ENCODE results near the gene SPSB2.
"Not testable (repeated sequence)": the region's sequence is repeated elsewhere in the genome, so short reads cannot be mapped to it uniquely, and the experiment has no call there.

The SPSB2 gene

DNA sequence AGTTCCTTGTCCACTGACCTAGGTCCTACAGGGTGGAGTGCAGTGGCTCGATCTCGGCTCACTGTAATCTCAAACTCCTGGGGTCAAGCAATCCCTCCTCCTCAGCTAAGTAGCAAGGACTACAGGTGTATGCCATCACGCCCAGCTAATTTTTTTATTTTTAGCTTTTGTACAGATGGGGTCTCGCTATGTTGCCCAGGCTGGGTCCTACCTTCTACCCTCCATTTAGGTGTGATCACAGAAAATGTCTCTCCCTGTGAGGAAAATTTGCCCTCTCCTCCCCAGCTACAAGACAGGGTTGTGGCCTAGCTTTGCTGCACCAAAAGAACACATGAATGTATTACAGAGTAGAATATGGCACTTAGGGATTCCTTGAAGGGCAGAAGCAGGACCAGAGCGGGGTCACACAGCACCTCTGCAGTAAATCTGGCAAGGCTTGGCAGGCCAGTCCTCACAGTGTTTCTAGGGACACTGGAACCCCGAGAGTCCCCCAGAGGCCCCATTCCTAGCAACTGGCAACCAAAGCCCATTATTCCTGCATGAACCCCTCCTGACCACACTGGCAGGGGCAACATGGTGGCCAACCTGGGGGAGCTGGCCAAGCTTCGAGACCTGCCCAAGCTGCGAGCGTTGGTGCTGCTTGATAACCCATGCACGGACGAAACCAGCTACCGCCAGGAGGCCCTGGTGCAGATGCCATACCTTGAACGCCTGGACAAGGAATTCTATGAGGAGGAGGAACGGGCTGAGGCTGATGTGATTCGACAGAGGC is 39.2 kb upstream of the SPSB2 start:
- peaks cover 38% of the 10 kb centered on the region for H3K4me1 ChIP-seq (ENCODE audit: insufficient read depth, low read length)

DNA sequence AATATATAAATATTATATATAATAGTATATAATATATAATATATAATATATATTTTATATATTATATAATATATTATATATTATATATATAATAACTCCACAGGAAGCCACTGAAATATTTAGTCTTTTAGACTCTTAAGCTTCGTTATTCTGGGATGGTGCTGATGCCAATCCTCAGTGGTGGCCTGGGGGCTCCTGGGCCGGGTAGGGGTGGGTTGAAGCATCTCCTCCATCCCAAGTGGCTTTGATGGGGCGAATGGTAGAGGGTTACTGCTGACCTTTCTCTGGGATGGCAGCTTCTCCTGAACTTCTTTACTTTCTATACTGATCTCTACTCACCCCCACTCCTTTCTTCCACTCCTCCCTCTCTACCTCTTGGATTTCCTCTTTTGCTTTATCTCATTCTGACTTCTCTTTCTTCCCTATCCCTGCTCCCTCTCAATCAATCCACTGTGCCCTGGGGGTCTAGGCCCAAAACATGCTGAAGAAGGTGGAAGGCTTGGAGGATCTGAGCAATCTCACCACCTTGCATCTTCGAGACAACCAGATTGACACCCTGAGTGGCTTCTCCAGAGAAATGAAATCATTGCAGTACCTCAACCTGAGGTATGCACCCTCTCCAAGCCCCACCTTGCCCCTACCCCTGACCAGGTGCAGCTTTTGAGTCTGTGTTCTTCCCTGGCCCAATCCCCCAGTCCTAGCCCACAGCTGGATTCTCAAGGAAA is 36.5 kb upstream of the SPSB2 start:
- Histone ChIP-seq H3K4me2 (ENCODE audit: insufficient read depth, low read length) (no peak overlapping the region), H3K4me3 (ENCODE audit: low read depth in 1 of 2, low read length in 2 of 2) (no peak overlapping the region), H3K27ac (ENCODE audit: low read length) (no peak overlapping the region), H3K4me1 (ENCODE audit: insufficient read depth, low read length) (peaks cover 26% of the 10 kb centered on the region), H3K9ac (ENCODE audit: low read depth, low read length) (no peak overlapping the region), H4K20me1 (ENCODE audit: insufficient read depth, low read length) (no peaks in the 10 kb centered on the region), H3K79me2 (ENCODE audit: insufficient read depth, low read length) (peaks cover 9% of the 10 kb centered on the region), H2AFZ (ENCODE audit: low read depth, low read length) (no peak overlapping the region), H3K9me3 (ENCODE audit: insufficient read depth, low read length, severe bottlenecking) (no peaks in the 10 kb centered on the region), H3K36me3 (ENCODE audit: insufficient read depth, low read length) (peaks cover 10% of the 10 kb centered on the region), H3K27me3 (ENCODE audit: insufficient read depth, low read length, poor library complexity) (no peaks in the 10 kb centered on the region)
- ATAC-seq (ENCODE audit: insufficient read depth, low read depth) (no peak), DNase-seq (no peak)
- TF ChIP-seq EZH2 (IDR thresholded peaks at IDR 0.05; ENCODE audit: borderline replicate concordance, low read depth, low read length, severe bottlenecking), result no peak
- TF ChIP-seq, protein P1, sequence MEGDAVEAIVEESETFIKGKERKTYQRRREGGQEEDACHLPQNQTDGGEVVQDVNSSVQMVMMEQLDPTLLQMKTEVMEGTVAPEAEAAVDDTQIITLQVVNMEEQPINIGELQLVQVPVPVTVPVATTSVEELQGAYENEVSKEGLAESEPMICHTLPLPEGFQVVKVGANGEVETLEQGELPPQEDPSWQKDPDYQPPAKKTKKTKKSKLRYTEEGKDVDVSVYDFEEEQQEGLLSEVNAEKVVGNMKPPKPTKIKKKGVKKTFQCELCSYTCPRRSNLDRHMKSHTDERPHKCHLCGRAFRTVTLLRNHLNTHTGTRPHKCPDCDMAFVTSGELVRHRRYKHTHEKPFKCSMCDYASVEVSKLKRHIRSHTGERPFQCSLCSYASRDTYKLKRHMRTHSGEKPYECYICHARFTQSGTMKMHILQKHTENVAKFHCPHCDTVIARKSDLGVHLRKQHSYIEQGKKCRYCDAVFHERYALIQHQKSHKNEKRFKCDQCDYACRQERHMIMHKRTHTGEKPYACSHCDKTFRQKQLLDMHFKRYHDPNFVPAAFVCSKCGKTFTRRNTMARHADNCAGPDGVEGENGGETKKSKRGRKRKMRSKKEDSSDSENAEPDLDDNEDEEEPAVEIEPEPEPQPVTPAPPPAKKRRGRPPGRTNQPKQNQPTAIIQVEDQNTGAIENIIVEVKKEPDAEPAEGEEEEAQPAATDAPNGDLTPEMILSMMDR (IDR thresholded peaks at IDR 0.05; ENCODE audit: borderline replicate concordance, extremely low read depth, low read length, poor library complexity, severe bottlenecking), result no peak

More for the DNA sequence above, 39.2 kb upstream of the SPSB2 start:
- no peak for DNase-seq
- H4K20me1 ChIP-seq (ENCODE audit: insufficient read depth, low read length), result peaks cover 10% of the 10 kb centered on the region
- H3K4me2 ChIP-seq (ENCODE audit: insufficient read depth, low read length), result no peak overlapping the region
- no peak for ATAC-seq (ENCODE audit: insufficient read depth, low read depth)
- no peaks in the 10 kb centered on the region for H3K9me3 ChIP-seq (ENCODE audit: insufficient read depth, low read length, severe bottlenecking)
- no peak overlapping the region for H2AFZ ChIP-seq (ENCODE audit: low read depth, low read length)
- H3K79me2 ChIP-seq (ENCODE audit: insufficient read depth, low read length), result peaks cover 33% of the 10 kb centered on the region
- no peak overlapping the region for H3K4me3 ChIP-seq (ENCODE audit: low read depth in 1 of 2, low read length in 2 of 2)
- H3K36me3 ChIP-seq (ENCODE audit: insufficient read depth, low read length), result peaks cover 18% of the 10 kb centered on the region
- H3K27me3 ChIP-seq (ENCODE audit: insufficient read depth, low read length, poor library complexity), result no peaks in the 10 kb centered on the region
- H3K9ac ChIP-seq (ENCODE audit: low read depth, low read length), result no peak overlapping the region
- TF ChIP-seq, protein P1 (IDR thresholded peaks at IDR 0.05; ENCODE audit: borderline replicate concordance, extremely low read depth, low read length, poor library complexity, severe bottlenecking), result no peak
- TF ChIP-seq EZH2 (IDR thresholded peaks at IDR 0.05; ENCODE audit: borderline replicate concordance, low read depth, low read length, severe bottlenecking), result no peak
- H3K27ac ChIP-seq (ENCODE audit: low read length), result no peak overlapping the region

DNA sequence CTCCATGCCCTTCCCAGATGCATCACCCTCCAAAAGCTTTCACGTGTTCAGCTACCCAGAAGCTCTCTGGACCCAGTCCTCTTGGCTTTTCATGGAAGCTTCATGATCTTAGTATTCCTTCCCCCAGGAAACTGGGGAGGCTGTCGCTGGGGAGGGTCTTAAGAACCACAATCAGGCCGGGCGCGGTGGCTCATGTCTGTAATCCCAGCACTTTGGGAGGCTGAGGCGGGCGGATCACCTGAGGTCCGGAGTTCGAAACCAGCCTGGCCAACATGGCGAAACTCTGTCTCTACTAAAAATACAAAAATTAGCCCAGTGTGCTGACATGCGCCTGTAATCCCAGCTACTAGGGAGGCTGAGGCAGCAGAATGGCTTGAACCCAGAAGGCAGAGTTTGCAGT is 35.0 kb upstream of the SPSB2 start:
- H3K4me2 ChIP-seq (ENCODE audit: insufficient read depth, low read length); H3K27ac ChIP-seq (ENCODE audit: low read length); H3K4me3 ChIP-seq (ENCODE audit: low read depth in 1 of 2, low read length in 2 of 2); H3K27me3 ChIP-seq (ENCODE audit: insufficient read depth, low read length, poor library complexity); H3K9ac ChIP-seq (ENCODE audit: low read depth, low read length); H4K20me1 ChIP-seq (ENCODE audit: insufficient read depth, low read length); DNase-seq; H3K9me3 ChIP-seq (ENCODE audit: insufficient read depth, low read length, severe bottlenecking); H2AFZ ChIP-seq (ENCODE audit: low read depth, low read length); ATAC-seq (ENCODE audit: insufficient read depth, low read depth); H3K79me2 ChIP-seq (ENCODE audit: insufficient read depth, low read length): not testable (repeated sequence)
- H3K36me3 ChIP-seq (ENCODE audit: insufficient read depth, low read length), result peaks cover 10% of the 10 kb centered on the region; the same call in 1 of the 2 replicates
- peaks cover 25% of the 10 kb centered on the region for H3K4me1 ChIP-seq (ENCODE audit: insufficient read depth, low read length)

DNA sequence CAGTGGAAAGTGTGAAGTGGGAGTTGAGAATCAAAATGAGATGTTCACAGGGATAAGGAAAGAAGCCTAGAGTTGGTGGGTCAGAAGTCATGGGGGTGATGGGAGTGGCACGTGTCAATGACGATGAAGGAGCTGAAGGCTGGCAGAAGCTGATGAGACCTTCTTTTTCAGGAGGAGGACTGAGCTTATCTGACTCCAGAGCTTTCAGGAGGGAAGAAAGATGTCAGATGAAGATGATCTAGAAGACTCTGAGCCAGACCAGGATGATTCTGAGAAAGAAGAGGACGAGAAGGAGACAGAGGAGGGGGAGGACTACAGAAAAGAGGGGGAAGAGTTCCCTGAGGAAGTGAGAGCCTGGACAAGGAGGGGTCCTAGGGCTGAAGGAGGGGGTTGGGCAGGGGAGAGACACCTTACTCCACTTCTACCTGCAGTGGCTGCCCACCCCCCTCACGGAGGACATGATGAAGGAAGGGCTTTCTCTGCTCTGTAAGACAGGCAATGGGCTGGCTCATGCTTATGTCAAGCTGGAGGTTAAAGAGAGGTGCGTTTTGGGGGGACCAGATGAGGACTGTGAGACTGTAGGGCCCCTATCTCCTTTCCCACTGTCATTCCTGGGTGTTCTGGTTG is 32.4 kb upstream of the SPSB2 start:
- ATAC-seq (ENCODE audit: insufficient read depth, low read depth) (no peak), DNase-seq (no peak)
- Histone ChIP-seq H2AFZ (ENCODE audit: low read depth, low read length) (no peak overlapping the region), H3K4me1 (ENCODE audit: insufficient read depth, low read length) (peaks cover 21% of the 10 kb centered on the region), H3K9me3 (ENCODE audit: insufficient read depth, low read length, severe bottlenecking) (no peaks in the 10 kb centered on the region), H3K36me3 (ENCODE audit: insufficient read depth, low read length) (peaks cover 10% of the 10 kb centered on the region; the same call in 1 of the 2 replicates), H3K27ac (ENCODE audit: low read length) (peak overlapping the region; percentile 79; the same call in 1 of the 2 replicates), H3K79me2 (ENCODE audit: insufficient read depth, low read length) (no peaks in the 10 kb centered on the region), H3K27me3 (ENCODE audit: insufficient read depth, low read length, poor library complexity) (no peaks in the 10 kb centered on the region), H4K20me1 (ENCODE audit: insufficient read depth, low read length) (no peaks in the 10 kb centered on the region), H3K4me3 (ENCODE audit: low read depth in 1 of 2, low read length in 2 of 2) (peak overlapping the region; percentile 52 to 74; a peak in 3 of 4 replicates), H3K4me2 (ENCODE audit: insufficient read depth, low read length) (peak overlapping the region; percentile 84), H3K9ac (ENCODE audit: low read depth, low read length) (peak overlapping the region; percentile 63)
- TF ChIP-seq EZH2 (IDR thresholded peaks at IDR 0.05; ENCODE audit: borderline replicate concordance, low read depth, low read length, severe bottlenecking), result no peak
- TF ChIP-seq, protein P1 (IDR thresholded peaks at IDR 0.05; ENCODE audit: borderline replicate concordance, extremely low read depth, low read length, poor library complexity, severe bottlenecking), result no peak

Measured in DND-41 (cell line).